Astrocyte (in vitro differentiated cells and primary cell): ENCODE data around the gene REEP1. TPM values are rescaled to one million over a fixed set of nuclear protein-coding genes. Genes with fewer than 3 reads are reported as not detected.

ENCODE experiments used
- DNase-seq: peaks from one replicate; pipeline ENCODE4 v3.0.0-alpha.2; 2010; ENCODE audit warnings: low read depth
- FAIRE-seq: peaks from 2 replicates; lab custom pipeline; 2011; peaks lifted over from hg19 to GRCh38; lab: Jason Lieb, UNC
- H2AFZ ChIP-seq: 2 replicates; pipeline ENCODE4 v1.6.0; 2012; ENCODE audit warnings: low read depth, low read length, inconsistent platforms
- H3K27ac ChIP-seq: 2 replicates; pipeline ENCODE4 v1.5.1; 2011; ENCODE audit warnings: low read depth, low read length, inconsistent platforms
- H3K27me3 ChIP-seq: 2 replicates; pipeline ENCODE4 v1.6.0; 2011; ENCODE audit warnings: low read length, inconsistent platforms; ENCODE audit not compliant: insufficient read depth
- H3K36me3 ChIP-seq: 2 replicates; pipeline ENCODE4 v1.5.1; 2011; ENCODE audit warnings: low read length, inconsistent platforms; ENCODE audit not compliant: insufficient read depth
- H3K4me1 ChIP-seq: 2 replicates; pipeline ENCODE4 v1.5.1; 2011; ENCODE audit warnings: low read length, inconsistent platforms; ENCODE audit not compliant: insufficient read depth
- H3K4me2 ChIP-seq: 2 replicates; pipeline ENCODE4 v1.6.0; 2012; ENCODE audit warnings: low read length, inconsistent platforms
- H3K4me3 ChIP-seq: 2 replicates; pipeline ENCODE4 v1.5.1; 2011; ENCODE audit warnings: low read depth, mild to moderate bottlenecking, low read length, inconsistent platforms; ENCODE audit not compliant: insufficient read depth
- H3K79me2 ChIP-seq: 2 replicates; pipeline ENCODE4 v1.6.0; 2012; ENCODE audit warnings: mild to moderate bottlenecking, low read length, inconsistent platforms; ENCODE audit not compliant: insufficient read depth
- H3K9ac ChIP-seq: 2 replicates; pipeline ENCODE4 v1.6.0; 2012; ENCODE audit warnings: mild to moderate bottlenecking, low read length, inconsistent platforms
- H3K9me3 ChIP-seq: 2 replicates; pipeline ENCODE4 v1.5.1; 2012; ENCODE audit warnings: low read depth, mild to moderate bottlenecking, low read length, inconsistent platforms; ENCODE audit not compliant: insufficient read depth
- H4K20me1 ChIP-seq: 2 replicates; pipeline ENCODE4 v1.6.0; 2012; ENCODE audit warnings: low read length, inconsistent platforms; ENCODE audit not compliant: insufficient read depth
- H3K27ac Mint-ChIP-seq: one replicate; pipeline ENCODE4 v1.8.0; 2021; ENCODE audit warnings: mild to moderate bottlenecking, mixed read lengths; ENCODE audit not compliant: unreplicated experiment
- H3K27me3 Mint-ChIP-seq: one replicate; pipeline ENCODE4 v1.8.0; 2021; ENCODE audit warnings: low read depth, mixed read lengths; ENCODE audit not compliant: unreplicated experiment
- H3K36me3 Mint-ChIP-seq: one replicate; pipeline ENCODE4 v1.8.0; 2021; ENCODE audit warnings: low read depth, mixed read lengths; ENCODE audit not compliant: unreplicated experiment
- H3K4me1 Mint-ChIP-seq: one replicate; pipeline ENCODE4 v1.8.0; 2021; ENCODE audit warnings: low read depth, mixed read lengths; ENCODE audit not compliant: unreplicated experiment
- H3K4me3 Mint-ChIP-seq: one replicate; pipeline ENCODE4 v1.8.0; 2021; ENCODE audit warnings: mild to moderate bottlenecking, moderate library complexity, mixed read lengths; ENCODE audit not compliant: unreplicated experiment
- H3K9me3 Mint-ChIP-seq: one replicate; pipeline ENCODE4 v1.8.0; 2021; ENCODE audit warnings: mild to moderate bottlenecking, mixed read lengths; ENCODE audit not compliant: unreplicated experiment
- CTCF ChIP-seq: IDR thresholded peaks from 2 replicates; pipeline ENCODE4 v1.5.1; 2011; ENCODE audit warnings: low read depth, mild to moderate bottlenecking, inconsistent platforms, low read length, moderate library complexity; ENCODE audit not compliant: insufficient read depth
- EZH2 ChIP-seq: IDR thresholded peaks from 2 replicates; pipeline ENCODE4 v1.6.1; 2012; ENCODE audit warnings: mild to moderate bottlenecking, low read length, inconsistent platforms; ENCODE audit not compliant: insufficient read depth
- total RNA-seq: library from RNA; stranded (reverse); gene quantifications from 2 replicates; pipeline ENCODE4 v1.2.1, GENCODE V29; 2021

The REEP1 gene
- total RNA-seq, 1 donor from 2014 or later: 0.61 TPM

- Mint-ChIP-seq H3K36me3 (no peaks in the 10 kb centered on the region), H3K4me3 (no peak overlapping the region), H3K27me3 (peaks cover 4% of the 10 kb centered on the region), H3K4me1 (peaks cover 2% of the 10 kb centered on the region), H3K27ac (no peak overlapping the region), H3K9me3 (peaks cover 5% of the 10 kb centered on the region)
- FAIRE-seq (no peak), DNase-seq (no peak)
- Histone ChIP-seq H3K9ac (no peak overlapping the region), H4K20me1 (no peaks in the 10 kb centered on the region), H2AFZ (no peak overlapping the region), H3K4me1 (peaks cover 4% of the 10 kb centered on the region), H3K27me3 (no peaks in the 10 kb centered on the region), H3K4me3 (no peak overlapping the region), H3K36me3 (no peaks in the 10 kb centered on the region), H3K9me3 (peaks cover 6% of the 10 kb centered on the region), H3K79me2 (no peaks in the 10 kb centered on the region), H3K4me2 (no peak overlapping the region), H3K27ac (no peak overlapping the region)
- no peak for TF ChIP-seq CTCF
- TF ChIP-seq EZH2: no peak
Measured at GRCh38 chr2:86366651-86367498, 29.4 kb upstream of the REEP1 start.

DNA sequence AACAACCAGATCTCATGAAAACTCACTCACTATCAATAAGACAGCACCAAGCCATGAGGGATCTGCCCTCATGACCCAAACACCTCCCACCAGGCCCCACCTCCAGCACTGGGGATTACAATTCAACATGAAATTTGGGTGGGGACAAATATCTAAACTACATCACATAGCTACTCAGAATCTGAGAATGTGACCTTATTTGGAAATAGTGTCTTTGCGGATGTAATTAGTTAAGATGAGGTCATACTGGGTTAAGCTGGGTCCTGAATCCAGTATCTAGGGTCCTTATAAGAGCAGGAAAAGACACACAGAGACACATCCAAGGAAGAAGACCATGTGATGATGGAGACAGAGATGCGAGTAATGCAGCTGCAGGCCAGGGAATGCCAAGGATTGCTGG lies 27.5 kb upstream of the REEP1 start:
- H3K79me2 ChIP-seq: no peaks in the 10 kb centered on the region
- H3K9me3 ChIP-seq: no peaks in the 10 kb centered on the region
- no peak overlapping the region for H3K4me3 Mint-ChIP-seq
- no peak overlapping the region for H3K4me3 ChIP-seq
- H3K36me3 ChIP-seq: no peaks in the 10 kb centered on the region
- FAIRE-seq (no peak), DNase-seq (no peak)
- H3K27ac ChIP-seq: no peak overlapping the region
- no peak overlapping the region for H3K27ac Mint-ChIP-seq
- H3K4me1 Mint-ChIP-seq: peaks cover 2% of the 10 kb centered on the region
- TF ChIP-seq CTCF (no peak), EZH2 (no peak)
- H3K27me3 Mint-ChIP-seq: peaks cover 6% of the 10 kb centered on the region
- H3K9me3 Mint-ChIP-seq: peaks cover 5% of the 10 kb centered on the region
- H3K4me2 ChIP-seq: no peak overlapping the region
- H3K27me3 ChIP-seq: no peaks in the 10 kb centered on the region
- H3K4me1 ChIP-seq: peaks cover 4% of the 10 kb centered on the region
- no peak overlapping the region for H3K9ac ChIP-seq
- no peaks in the 10 kb centered on the region for H3K36me3 Mint-ChIP-seq
- no peaks in the 10 kb centered on the region for H4K20me1 ChIP-seq
- H2AFZ ChIP-seq: no peak overlapping the region

DNA sequence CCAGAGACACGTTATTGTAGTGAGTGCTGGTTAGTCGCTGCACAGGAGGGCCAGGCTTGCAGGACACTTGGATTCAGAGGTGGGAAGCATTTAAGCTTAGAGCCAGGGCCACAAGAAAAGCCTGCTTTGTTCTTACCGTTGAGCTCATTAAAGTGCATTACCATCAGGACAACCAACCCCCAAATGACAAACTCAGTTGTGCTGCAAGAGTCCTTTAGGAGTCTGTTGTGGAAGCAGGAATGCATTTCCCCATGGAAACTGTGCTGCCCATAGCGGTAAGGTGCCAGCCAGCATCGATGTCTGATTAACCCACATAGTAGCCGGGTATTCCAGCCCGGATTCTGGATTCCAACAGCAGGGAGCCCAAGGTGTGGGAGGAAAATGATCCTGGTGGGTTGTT lies 23.4 kb upstream of the REEP1 start:
- Histone ChIP-seq H3K9me3 (no peaks in the 10 kb centered on the region), H2AFZ (no peak overlapping the region), H3K4me3 (no peak overlapping the region), H3K4me1 (no peaks in the 10 kb centered on the region), H3K4me2 (no peak overlapping the region), H3K27ac (no peak overlapping the region), H4K20me1 (no peaks in the 10 kb centered on the region), H3K79me2 (no peaks in the 10 kb centered on the region), H3K36me3 (no peaks in the 10 kb centered on the region), H3K9ac (no peak overlapping the region), H3K27me3 (no peaks in the 10 kb centered on the region)
- Mint-ChIP-seq H3K36me3 (no peaks in the 10 kb centered on the region), H3K4me1 (no peaks in the 10 kb centered on the region), H3K27ac (no peak overlapping the region), H3K9me3 (no peaks in the 10 kb centered on the region), H3K27me3 (peaks cover 8% of the 10 kb centered on the region), H3K4me3 (no peak overlapping the region)
- FAIRE-seq (no peak), DNase-seq (no peak)
- TF ChIP-seq CTCF (no peak), EZH2 (no peak)
